HG02981 (cell line): ENCODE results near the gene GRIK3.

Source experiments
- ATAC-seq: cut with Tn5 transposase; IDR thresholded peaks from one replicate; pipeline ENCODE4 v1.9.1; 2021; ENCODE audit warnings: mild to moderate bottlenecking, moderate library complexity; ENCODE audit not compliant: unreplicated experiment

GRIK3 gene

GRCh38 chr1:37017720-37018119, 16.6 kb downstream of the GRIK3 start:
- ATAC-seq = no peak

- no peak for ATAC-seq
Measured at GRCh38 chr1:37016121-37016520, 18.2 kb downstream of the GRIK3 start.

- ATAC-seq = no peak
Measured at GRCh38 chr1:37015713-37016112, 18.6 kb downstream of the GRIK3 start.

- no peak for ATAC-seq
Measured at GRCh38 chr1:37012226-37012625, 22.1 kb downstream of the GRIK3 start.

- ATAC-seq = no peak
Measured at GRCh38 chr1:37010011-37010410, 24.3 kb downstream of the GRIK3 start.

- no peak for ATAC-seq
Measured at GRCh38 chr1:37009521-37009920, 24.8 kb downstream of the GRIK3 start.

GRCh38 chr1:37006132-37006868, 28.0 kb downstream of the GRIK3 start:
- no peak for ATAC-seq

GRCh38 chr1:37002898-37003297, 31.4 kb downstream of the GRIK3 start:
- no peak for ATAC-seq

- ATAC-seq = no peak
Measured at GRCh38 chr1:37001703-37002102, 32.6 kb downstream of the GRIK3 start.

GRCh38 chr1:36996106-36996505, 38.2 kb downstream of the GRIK3 start:
- ATAC-seq = no peak

- no peak for ATAC-seq
Measured at GRCh38 chr1:36994868-36995267, 39.4 kb downstream of the GRIK3 start.

- no peak for ATAC-seq
Measured at GRCh38 chr1:36994294-36994693, 40.0 kb downstream of the GRIK3 start.

GRCh38 chr1:36992139-36992943, 42.0 kb downstream of the GRIK3 start:
- ATAC-seq = no peak

GRCh38 chr1:36991551-36991950, 42.8 kb downstream of the GRIK3 start:
- ATAC-seq = no peak

- ATAC-seq = no peak
Measured at GRCh38 chr1:36990928-36991327, 43.4 kb downstream of the GRIK3 start.

- no peak for ATAC-seq
Measured at GRCh38 chr1:36989241-36989640, 45.1 kb downstream of the GRIK3 start.

- ATAC-seq = no peak
Measured at GRCh38 chr1:36988741-36989193, 45.5 kb downstream of the GRIK3 start.

- ATAC-seq = no peak
Measured at GRCh38 chr1:36988321-36988720, 46.0 kb downstream of the GRIK3 start.

- no peak for ATAC-seq
Measured at GRCh38 chr1:36987276-36987675, 47.0 kb downstream of the GRIK3 start.

GRCh38 chr1:36986241-36986985, 47.9 kb downstream of the GRIK3 start:
- no peak for ATAC-seq

GRCh38 chr1:36984675-36985074, 49.6 kb downstream of the GRIK3 start:
- ATAC-seq = no peak
